ENCODE data around the gene JMJD1C.

JMJD1C gene

GRCh38 chr10:63366933-63367332 lies 98.8 kb downstream of the JMJD1C start:
- TF ChIP-seq CTCF (IDR thresholded peaks at IDR 0.05): no peak
- Histone ChIP-seq H3K4me3 (no peak overlapping the region), H3K27ac (no peak overlapping the region)
- no peak for DNase-seq (ENCODE audit: low spot score)

DNA sequence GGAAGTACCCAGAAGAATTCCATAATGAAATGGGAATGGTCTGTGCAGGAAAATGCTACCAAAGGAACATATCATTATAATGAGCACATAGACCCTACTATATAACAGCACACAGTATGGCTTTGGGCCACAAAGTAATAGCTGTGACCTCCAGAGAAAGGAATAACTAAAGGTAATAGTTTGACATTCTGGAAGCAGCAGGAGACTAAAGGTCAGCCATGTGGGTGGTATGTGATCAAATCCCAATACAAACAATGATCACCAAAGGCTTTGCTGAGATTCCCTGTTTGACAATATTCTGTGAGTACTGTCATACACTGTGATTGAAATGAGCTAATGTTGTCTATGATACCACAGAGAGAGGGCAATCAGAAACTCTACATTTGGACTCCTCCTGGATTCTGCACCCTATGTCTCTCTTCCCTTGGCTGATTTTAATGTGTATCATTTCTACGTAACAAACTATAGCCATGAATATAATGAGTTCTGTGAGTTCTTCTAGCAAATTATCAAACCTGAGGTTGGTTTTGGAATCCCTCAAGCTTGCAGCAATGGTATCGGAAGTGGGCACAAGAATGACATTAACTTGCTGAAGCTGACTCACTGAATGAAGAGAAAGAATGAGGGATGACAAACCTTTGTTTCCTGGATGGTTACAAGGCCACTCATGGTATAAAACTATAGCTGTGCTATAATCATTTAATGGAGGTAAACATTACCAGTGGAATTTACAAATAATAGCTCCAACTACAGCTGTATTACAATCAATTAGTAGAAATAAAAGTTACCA lies 99.6 kb downstream of the JMJD1C start:
- no peak for TF ChIP-seq CTCF (IDR thresholded peaks at IDR 0.05)
- DNase-seq (ENCODE audit: low spot score): no peak
- H3K27ac ChIP-seq: no peak overlapping the region
- H3K4me3 ChIP-seq: no peak overlapping the region

DNA sequence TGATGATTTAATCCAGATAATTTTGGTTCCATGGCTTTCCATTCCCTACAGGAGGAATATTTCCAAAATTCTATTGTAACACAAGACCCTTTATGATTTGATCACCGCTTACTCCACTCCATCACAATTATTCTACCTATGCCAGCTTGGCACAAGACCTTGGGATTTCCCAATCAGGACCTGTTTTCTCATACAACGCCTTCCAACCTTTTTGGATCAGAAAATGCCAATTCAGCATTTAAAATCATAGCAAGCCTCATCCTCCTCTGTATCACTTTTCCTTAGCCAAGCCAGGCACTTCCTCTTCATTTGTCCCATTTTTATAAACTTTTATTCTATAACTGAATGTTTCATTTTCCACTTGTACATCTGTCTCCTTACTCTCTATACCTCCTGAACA lies 100.9 kb downstream of the JMJD1C start:
- TF ChIP-seq CTCF (IDR thresholded peaks at IDR 0.05): no peak
- Histone ChIP-seq H3K27ac (no peak overlapping the region), H3K4me3 (no peak overlapping the region)

DNA sequence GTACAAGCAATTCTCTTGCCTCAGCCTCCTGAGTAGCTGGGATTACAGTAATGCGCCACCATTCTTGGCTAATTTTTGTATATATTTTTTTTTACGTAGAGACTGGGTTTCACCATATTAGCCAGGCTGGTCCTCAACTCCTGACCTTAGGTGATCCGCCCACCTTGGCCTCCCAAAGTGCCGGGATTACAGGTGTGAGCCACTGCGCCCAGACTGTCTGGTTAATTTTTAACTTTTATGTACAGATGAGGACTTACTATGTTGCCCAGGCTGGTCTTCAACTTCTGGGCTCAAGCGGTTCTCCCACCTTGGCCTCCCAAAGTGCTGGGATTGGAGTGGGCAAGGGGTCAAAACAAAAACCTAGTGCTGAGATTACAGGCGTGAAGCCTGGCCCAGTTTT lies 101.8 kb downstream of the JMJD1C start:
- no peak overlapping the region for H3K27ac ChIP-seq
- no peak overlapping the region for H3K4me3 ChIP-seq
- TF ChIP-seq CTCF (IDR thresholded peaks at IDR 0.05): no peak
- DNase-seq (ENCODE audit: low spot score): no peak

More for the DNA sequence above, 100.9 kb downstream of the JMJD1C start:
- no peak for DNase-seq (ENCODE audit: low spot score)

GRCh38 chr10:63355682-63356081 lies 110.1 kb downstream of the JMJD1C start:
- H3K27ac ChIP-seq: no peak overlapping the region
- DNase-seq (ENCODE audit: low spot score): no peak
- H3K4me3 ChIP-seq: no peak overlapping the region
- no peak for TF ChIP-seq CTCF (IDR thresholded peaks at IDR 0.05)

GRCh38 chr10:63352976-63353375 lies 112.8 kb downstream of the JMJD1C start:
- DNase-seq (ENCODE audit: low spot score): no peak
- no peak for TF ChIP-seq CTCF (IDR thresholded peaks at IDR 0.05)
- no peak overlapping the region for H3K27ac ChIP-seq
- no peak overlapping the region for H3K4me3 ChIP-seq

- Histone ChIP-seq H3K4me3 (no peak overlapping the region), H3K27ac (no peak overlapping the region)
- no peak for DNase-seq (ENCODE audit: low spot score)
- no peak for TF ChIP-seq CTCF (IDR thresholded peaks at IDR 0.05)
Observed at GRCh38 chr10:63348245-63348850, 117.4 kb downstream of the JMJD1C start.

Data from coronary artery (tissue), 2 donors.